Measurements from ENCODE around the gene GIGYF2.

Gene GIGYF2

DNA sequence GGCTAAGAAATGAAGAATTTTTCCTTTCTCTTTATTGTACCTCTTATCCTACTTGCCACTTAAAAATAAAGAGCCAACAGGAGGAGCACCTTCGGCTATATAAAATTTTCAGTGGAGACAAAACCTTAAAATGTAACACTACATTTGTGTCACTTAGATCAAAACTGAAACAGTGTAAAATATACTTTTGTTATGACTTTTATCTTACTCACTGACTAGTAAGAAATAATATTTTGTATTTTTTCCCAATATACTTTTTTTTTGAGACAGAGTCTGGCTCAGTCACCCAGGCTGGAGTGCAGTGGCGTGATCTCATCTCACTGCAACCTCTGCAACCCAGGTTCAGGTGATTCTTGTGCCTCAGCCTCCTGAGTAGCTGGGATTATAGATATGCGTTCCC is 50.9 kb downstream of the GIGYF2 start:
- Histone ChIP-seq H3K4me1 (ENCODE audit: low read length) (peaks cover 8% of the 10 kb centered on the region; the same call in 1 of the 2 replicates), H3K36me3 (replicated peaks; ENCODE audit: low read depth, low read length) (peaks cover 7% of the 10 kb centered on the region), H3K4me2 (ENCODE audit: low read length) (no peak overlapping the region), H3K9me3 (ENCODE audit: insufficient read depth, low read length) (no peaks in the 10 kb centered on the region), H3K9ac (ENCODE audit: low read length) (no peak overlapping the region), H2AFZ (ENCODE audit: low read depth, low read length) (no peak overlapping the region), H3K27me3 (ENCODE audit: low read depth, low read length) (no peaks in the 10 kb centered on the region), H3K27ac (ENCODE audit: low read length) (no peak overlapping the region), H3K4me3 (ENCODE audit: low read length) (no peak overlapping the region), H3K79me2 (ENCODE audit: low read length) (no peaks in the 10 kb centered on the region), H4K20me1 (ENCODE audit: insufficient read depth, low read length) (no peaks in the 10 kb centered on the region)
- TF ChIP-seq EZH2phosphoT487 (IDR thresholded peaks at IDR 0.05; ENCODE audit: low read depth), result no peak
- TF ChIP-seq, protein P1, sequence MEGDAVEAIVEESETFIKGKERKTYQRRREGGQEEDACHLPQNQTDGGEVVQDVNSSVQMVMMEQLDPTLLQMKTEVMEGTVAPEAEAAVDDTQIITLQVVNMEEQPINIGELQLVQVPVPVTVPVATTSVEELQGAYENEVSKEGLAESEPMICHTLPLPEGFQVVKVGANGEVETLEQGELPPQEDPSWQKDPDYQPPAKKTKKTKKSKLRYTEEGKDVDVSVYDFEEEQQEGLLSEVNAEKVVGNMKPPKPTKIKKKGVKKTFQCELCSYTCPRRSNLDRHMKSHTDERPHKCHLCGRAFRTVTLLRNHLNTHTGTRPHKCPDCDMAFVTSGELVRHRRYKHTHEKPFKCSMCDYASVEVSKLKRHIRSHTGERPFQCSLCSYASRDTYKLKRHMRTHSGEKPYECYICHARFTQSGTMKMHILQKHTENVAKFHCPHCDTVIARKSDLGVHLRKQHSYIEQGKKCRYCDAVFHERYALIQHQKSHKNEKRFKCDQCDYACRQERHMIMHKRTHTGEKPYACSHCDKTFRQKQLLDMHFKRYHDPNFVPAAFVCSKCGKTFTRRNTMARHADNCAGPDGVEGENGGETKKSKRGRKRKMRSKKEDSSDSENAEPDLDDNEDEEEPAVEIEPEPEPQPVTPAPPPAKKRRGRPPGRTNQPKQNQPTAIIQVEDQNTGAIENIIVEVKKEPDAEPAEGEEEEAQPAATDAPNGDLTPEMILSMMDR (IDR thresholded peaks at IDR 0.05; ENCODE audit: low read depth, low read length), result no peak

DNA sequence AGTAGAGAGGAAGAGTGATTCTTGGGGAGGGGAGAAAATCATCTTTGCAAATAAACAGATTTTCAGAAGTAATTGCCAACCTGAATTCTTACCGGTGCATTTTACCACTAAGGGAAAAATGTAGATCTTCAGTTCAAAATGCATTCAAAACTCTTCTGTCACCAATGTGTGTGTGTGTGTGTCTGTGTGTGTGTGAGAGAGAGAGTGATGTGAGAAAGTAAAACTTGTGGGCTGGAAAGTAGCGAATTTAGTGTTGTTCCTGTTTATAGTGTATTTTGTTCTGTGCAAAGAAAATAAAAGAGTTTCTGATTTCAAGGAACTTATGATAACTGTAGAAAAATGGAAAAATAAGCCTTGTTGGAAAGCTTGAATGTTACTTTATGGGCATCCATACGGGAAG is 52.2 kb downstream of the GIGYF2 start:
- no peak overlapping the region for H3K9ac ChIP-seq (ENCODE audit: low read length)
- H3K4me1 ChIP-seq (ENCODE audit: low read length), result peaks cover 8% of the 10 kb centered on the region; the same call in 1 of the 2 replicates
- H3K36me3 ChIP-seq (replicated peaks; ENCODE audit: low read depth, low read length), result peaks cover 7% of the 10 kb centered on the region
- no peaks in the 10 kb centered on the region for H4K20me1 ChIP-seq (ENCODE audit: insufficient read depth, low read length)
- no peak overlapping the region for H3K4me3 ChIP-seq (ENCODE audit: low read length)
- H2AFZ ChIP-seq (ENCODE audit: low read depth, low read length), result no peak overlapping the region
- no peaks in the 10 kb centered on the region for H3K27me3 ChIP-seq (ENCODE audit: low read depth, low read length)
- TF ChIP-seq EZH2phosphoT487 (IDR thresholded peaks at IDR 0.05; ENCODE audit: low read depth), result no peak
- TF ChIP-seq, protein P1 (IDR thresholded peaks at IDR 0.05; ENCODE audit: low read depth, low read length), result no peak
- no peak overlapping the region for H3K27ac ChIP-seq (ENCODE audit: low read length)
- H3K79me2 ChIP-seq (ENCODE audit: low read length), result no peaks in the 10 kb centered on the region
- H3K4me2 ChIP-seq (ENCODE audit: low read length), result no peak overlapping the region
- no peaks in the 10 kb centered on the region for H3K9me3 ChIP-seq (ENCODE audit: insufficient read depth, low read length)

DNA sequence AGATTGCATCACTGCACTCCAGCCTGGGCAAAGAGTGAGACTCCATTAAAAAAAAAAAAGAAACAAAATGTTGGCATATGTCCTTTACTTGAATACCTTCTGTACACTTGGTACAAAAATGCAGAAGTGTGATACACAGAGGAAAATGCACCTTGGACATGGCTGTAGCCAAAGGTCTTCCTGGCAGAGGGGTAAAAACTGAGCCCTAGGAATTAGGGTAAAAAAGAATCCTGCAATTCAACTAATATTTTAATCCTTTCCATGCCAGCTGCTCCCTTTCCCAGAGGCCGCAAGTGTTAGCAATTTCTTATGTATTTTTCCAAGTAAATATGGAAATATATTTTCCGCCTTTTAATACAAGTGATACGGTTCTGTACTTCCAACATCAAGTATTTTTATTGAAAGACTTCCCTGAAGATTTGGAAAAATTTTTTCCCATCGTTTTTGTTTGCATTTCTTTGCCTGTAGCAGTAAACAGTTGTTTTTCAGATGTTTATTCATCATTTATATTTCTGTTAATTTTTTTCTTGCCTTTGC is 53.1 kb downstream of the GIGYF2 start:
- TF ChIP-seq EZH2phosphoT487 (IDR thresholded peaks at IDR 0.05; ENCODE audit: low read depth), result no peak
- TF ChIP-seq, protein P1 (IDR thresholded peaks at IDR 0.05; ENCODE audit: low read depth, low read length), result no peak
- peaks cover 7% of the 10 kb centered on the region for H3K36me3 ChIP-seq (replicated peaks; ENCODE audit: low read depth, low read length)

DNA sequence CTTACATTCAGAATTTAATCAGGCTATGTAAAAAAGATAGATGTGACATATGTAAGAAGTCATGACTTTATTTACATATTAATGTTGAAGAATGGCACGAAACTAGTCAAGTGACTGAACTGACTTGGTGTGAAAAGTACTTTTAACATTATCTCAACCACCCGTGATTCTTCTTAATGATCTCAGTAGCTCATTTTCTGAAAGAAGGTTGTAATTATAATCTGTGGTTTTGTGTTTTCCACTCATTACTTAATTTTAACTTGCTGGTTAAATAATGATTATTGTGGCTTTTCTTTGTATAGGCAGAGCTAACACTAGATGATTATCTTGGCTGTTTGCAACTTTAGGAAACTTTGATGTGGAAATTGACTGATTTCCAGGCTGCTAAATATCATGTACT is 60.8 kb downstream of the GIGYF2 start:
- no peak overlapping the region for H3K27ac ChIP-seq (ENCODE audit: low read length)
- no peaks in the 10 kb centered on the region for H3K79me2 ChIP-seq (ENCODE audit: low read length)
- no peak overlapping the region for H2AFZ ChIP-seq (ENCODE audit: low read depth, low read length)
- no peaks in the 10 kb centered on the region for H3K27me3 ChIP-seq (ENCODE audit: low read depth, low read length)
- no peak overlapping the region for H3K9ac ChIP-seq (ENCODE audit: low read length)
- TF ChIP-seq, protein P1 (IDR thresholded peaks at IDR 0.05; ENCODE audit: low read depth, low read length), result no peak
- no peak for TF ChIP-seq EZH2phosphoT487 (IDR thresholded peaks at IDR 0.05; ENCODE audit: low read depth)
- H3K4me3 ChIP-seq (ENCODE audit: low read length), result no peak overlapping the region
- no peaks in the 10 kb centered on the region for H3K9me3 ChIP-seq (ENCODE audit: insufficient read depth, low read length)
- H3K4me1 ChIP-seq (ENCODE audit: low read length), result peaks cover 11% of the 10 kb centered on the region
- H3K4me2 ChIP-seq (ENCODE audit: low read length), result no peak overlapping the region
- H3K36me3 ChIP-seq (replicated peaks; ENCODE audit: low read depth, low read length), result no peaks in the 10 kb centered on the region
- no peaks in the 10 kb centered on the region for H4K20me1 ChIP-seq (ENCODE audit: insufficient read depth, low read length)

More for the DNA sequence above, 53.1 kb downstream of the GIGYF2 start:
- no peaks in the 10 kb centered on the region for H3K79me2 ChIP-seq (ENCODE audit: low read length)
- H3K4me1 ChIP-seq (ENCODE audit: low read length), result peaks cover 8% of the 10 kb centered on the region; the same call in 1 of the 2 replicates
- no peak overlapping the region for H3K4me2 ChIP-seq (ENCODE audit: low read length)
- no peak overlapping the region for H3K9ac ChIP-seq (ENCODE audit: low read length)
- H4K20me1 ChIP-seq (ENCODE audit: insufficient read depth, low read length), result no peaks in the 10 kb centered on the region
- no peak overlapping the region for H3K4me3 ChIP-seq (ENCODE audit: low read length)
- no peaks in the 10 kb centered on the region for H3K9me3 ChIP-seq (ENCODE audit: insufficient read depth, low read length)
- H3K27me3 ChIP-seq (ENCODE audit: low read depth, low read length), result no peaks in the 10 kb centered on the region
- no peak overlapping the region for H2AFZ ChIP-seq (ENCODE audit: low read depth, low read length)
- H3K27ac ChIP-seq (ENCODE audit: low read length), result no peak overlapping the region

Measured in OCI-LY3 (cell line).